Muscle layer of duodenum (tissue), 2 donors: ENCODE results near the gene SPSB4.

ENCODE experiments used
- H3K27ac ChIP-seq: one replicate; pipeline ENCODE4 v1.7.0; 2013; ENCODE audit warnings: mild to moderate bottlenecking, low read length
- H3K27me3 ChIP-seq: one replicate; pipeline ENCODE4 v1.7.0; 2013; ENCODE audit warnings: low read depth, mild to moderate bottlenecking, control low read depth, low read length
- H3K36me3 ChIP-seq, 2 donors: one replicate each; pipeline ENCODE4 v1.7.0; 2013; ENCODE audit warnings: low read length in 2 of 2, control low read depth in 1 of 2, mild to moderate bottlenecking in 1 of 2; ENCODE audit not compliant: insufficient read depth in 2 of 2, control insufficient read depth in 1 of 2
- H3K4me1 ChIP-seq, 2 donors: one replicate each; pipeline ENCODE4 v1.7.0; 2013; ENCODE audit warnings: low read length in 2 of 2, mild to moderate bottlenecking in 2 of 2, control low read depth in 1 of 2, moderate library complexity in 1 of 2; ENCODE audit not compliant: insufficient read depth in 2 of 2, control insufficient read depth in 1 of 2
- H3K4me3 ChIP-seq, 2 donors: one replicate each; pipeline ENCODE4 v1.7.0; 2013; ENCODE audit warnings: low read length in 2 of 2, low read depth in 1 of 2, mild to moderate bottlenecking in 1 of 2
- H3K9me3 ChIP-seq, 2 donors: one replicate each; pipeline ENCODE4 v1.7.0; 2013; ENCODE audit warnings: low read length in 2 of 2, control low read depth in 1 of 2, mild to moderate bottlenecking in 1 of 2; ENCODE audit not compliant: control insufficient read depth in 1 of 2
- donor health status: healthy.

Gene SPSB4

DNA sequence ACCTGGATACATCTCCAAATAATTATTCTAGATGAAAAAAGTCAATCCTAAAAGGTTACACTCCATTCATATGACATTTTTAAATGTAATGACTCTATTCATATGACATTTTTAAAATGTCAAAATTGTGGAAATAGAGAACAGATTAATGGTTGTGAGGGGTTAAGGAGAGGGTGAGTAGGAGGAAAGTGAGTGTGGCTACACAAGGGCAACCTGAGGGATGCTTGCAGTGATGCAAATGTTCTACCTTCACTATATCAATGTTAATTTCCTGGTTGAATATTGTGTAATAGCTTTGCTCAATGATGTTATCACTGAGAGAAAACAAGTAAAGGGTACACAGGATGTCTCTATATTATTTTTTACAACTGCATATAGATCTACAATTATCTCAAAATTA, 125.6 kb downstream of the SPSB4 start:
- Histone ChIP-seq H3K4me1 (no peaks in the 10 kb centered on the region), H3K27me3 (no peaks in the 10 kb centered on the region), H3K9me3 (peaks cover 0 to 5% of the 10 kb centered on the region in 2 donors), H3K27ac (no peak overlapping the region), H3K36me3 (no peaks in the 10 kb centered on the region), H3K4me3 (no peak overlapping the region)

DNA sequence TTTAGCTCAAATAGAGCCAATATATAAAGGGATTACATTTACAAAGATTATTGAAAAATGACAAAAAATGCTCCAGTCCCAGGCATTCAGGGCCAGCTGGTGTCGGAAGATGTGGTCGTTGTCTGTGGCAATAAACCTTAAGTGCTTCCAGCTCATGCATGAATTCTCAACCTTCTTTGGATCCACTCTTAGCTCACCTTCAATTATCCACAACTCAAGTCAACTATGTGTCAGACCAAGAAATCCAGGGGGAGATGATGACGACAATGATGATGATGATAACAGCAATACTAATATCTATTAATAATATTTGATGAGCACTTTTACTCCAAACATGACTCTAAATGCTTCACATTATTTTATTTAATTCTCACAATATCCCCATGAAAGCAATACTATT, 126.9 kb downstream of the SPSB4 start:
- no peaks in the 10 kb centered on the region for H3K36me3 ChIP-seq
- peaks cover 0 to 5% of the 10 kb centered on the region in 2 donors for H3K9me3 ChIP-seq
- H3K4me3 ChIP-seq = no peak overlapping the region
- H3K27ac ChIP-seq = no peak overlapping the region
- no peaks in the 10 kb centered on the region for H3K27me3 ChIP-seq
- no peaks in the 10 kb centered on the region for H3K4me1 ChIP-seq

GRCh38 chr3:141178551-141178950, 127.4 kb downstream of the SPSB4 start:
- H3K27me3 ChIP-seq = no peaks in the 10 kb centered on the region
- no peak overlapping the region for H3K4me3 ChIP-seq
- no peaks in the 10 kb centered on the region for H3K36me3 ChIP-seq
- H3K9me3 ChIP-seq = peaks cover 0 to 5% of the 10 kb centered on the region in 2 donors
- no peaks in the 10 kb centered on the region for H3K4me1 ChIP-seq
- no peak overlapping the region for H3K27ac ChIP-seq

- no peaks in the 10 kb centered on the region for H3K27me3 ChIP-seq
- H3K27ac ChIP-seq = no peak overlapping the region
- H3K4me3 ChIP-seq = no peak overlapping the region
- no peaks in the 10 kb centered on the region for H3K36me3 ChIP-seq
- no peaks in the 10 kb centered on the region for H3K4me1 ChIP-seq
- peaks cover 0 to 5% of the 10 kb centered on the region in 2 donors for H3K9me3 ChIP-seq
Measured at GRCh38 chr3:141179983-141180382, 128.8 kb downstream of the SPSB4 start.

- Histone ChIP-seq H3K36me3 (no peaks in the 10 kb centered on the region), H3K27me3 (no peaks in the 10 kb centered on the region), H3K9me3 (peaks cover 0 to 5% of the 10 kb centered on the region in 2 donors), H3K27ac (no peak overlapping the region), H3K4me1 (no peaks in the 10 kb centered on the region), H3K4me3 (no peak overlapping the region)
Measured at GRCh38 chr3:141181196-141181595, 130.0 kb downstream of the SPSB4 start.

GRCh38 chr3:141181819-141182218, 130.7 kb downstream of the SPSB4 start:
- Histone ChIP-seq H3K4me3 (no peak overlapping the region), H3K4me1 (no peaks in the 10 kb centered on the region), H3K36me3 (no peaks in the 10 kb centered on the region), H3K9me3 (peaks cover 0 to 5% of the 10 kb centered on the region in 2 donors), H3K27me3 (no peaks in the 10 kb centered on the region), H3K27ac (no peak overlapping the region)

GRCh38 chr3:141183606-141184005, 132.5 kb downstream of the SPSB4 start:
- Histone ChIP-seq H3K27ac (no peak overlapping the region), H3K4me3 (no peak overlapping the region), H3K4me1 (no peaks in the 10 kb centered on the region), H3K9me3 (peaks cover 0 to 5% of the 10 kb centered on the region in 2 donors), H3K27me3 (no peaks in the 10 kb centered on the region), H3K36me3 (no peaks in the 10 kb centered on the region)

DNA sequence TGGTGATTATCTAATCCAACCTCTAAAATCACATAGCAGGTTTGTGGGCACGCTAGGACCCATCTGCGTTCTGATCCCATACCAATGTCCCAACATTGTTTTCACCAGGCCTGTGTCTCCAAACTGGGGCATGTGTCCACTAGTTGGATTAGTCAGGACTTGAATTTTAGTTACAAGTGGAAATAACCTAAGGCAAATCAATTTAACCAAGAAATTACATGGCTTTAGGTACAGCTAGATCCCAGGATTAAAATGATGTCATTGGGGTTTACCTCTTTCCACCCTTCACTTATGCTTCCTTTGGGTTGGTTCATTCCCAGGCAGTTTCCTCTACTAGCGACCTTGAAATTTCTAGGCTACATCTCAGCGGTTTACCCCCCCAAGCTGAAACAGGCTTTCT, 133.3 kb downstream of the SPSB4 start:
- H3K4me3 ChIP-seq = no peak overlapping the region
- peaks cover 0 to 5% of the 10 kb centered on the region in 2 donors for H3K9me3 ChIP-seq
- no peaks in the 10 kb centered on the region for H3K27me3 ChIP-seq
- H3K36me3 ChIP-seq = no peaks in the 10 kb centered on the region
- no peaks in the 10 kb centered on the region for H3K4me1 ChIP-seq
- H3K27ac ChIP-seq = no peak overlapping the region

DNA sequence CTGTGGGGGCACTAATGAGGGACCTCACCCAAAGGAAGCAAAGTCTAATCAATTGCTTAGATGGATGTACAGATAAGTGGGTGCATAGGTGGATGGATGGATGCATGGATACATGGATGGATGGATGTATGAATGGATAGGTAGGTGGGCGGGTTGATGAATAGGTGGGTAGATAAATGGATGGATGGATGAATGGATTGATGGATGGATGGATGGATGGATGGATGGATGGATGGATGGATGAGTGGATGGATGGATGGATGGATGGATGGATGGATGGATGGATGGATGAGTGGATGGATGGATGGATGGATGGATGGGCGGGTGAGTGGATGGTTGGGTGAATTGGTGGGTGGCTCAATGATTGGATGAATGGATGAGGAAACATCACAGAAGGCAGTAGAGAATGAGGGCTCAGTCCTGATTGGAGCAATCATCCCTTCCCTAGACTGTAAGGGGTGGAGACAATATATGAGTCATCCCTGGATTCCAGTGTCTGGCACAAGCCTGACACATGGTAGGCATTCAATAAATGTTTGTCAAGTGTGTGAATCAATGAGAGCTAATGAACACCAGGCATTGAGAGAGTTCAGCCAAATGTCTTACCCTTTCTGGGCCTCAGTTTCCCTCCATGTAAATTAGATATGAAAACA, 140.1 kb downstream of the SPSB4 start:
- H3K4me3 ChIP-seq = no peak overlapping the region
- no peaks in the 10 kb centered on the region for H3K9me3 ChIP-seq
- H3K27me3 ChIP-seq = no peaks in the 10 kb centered on the region

DNA sequence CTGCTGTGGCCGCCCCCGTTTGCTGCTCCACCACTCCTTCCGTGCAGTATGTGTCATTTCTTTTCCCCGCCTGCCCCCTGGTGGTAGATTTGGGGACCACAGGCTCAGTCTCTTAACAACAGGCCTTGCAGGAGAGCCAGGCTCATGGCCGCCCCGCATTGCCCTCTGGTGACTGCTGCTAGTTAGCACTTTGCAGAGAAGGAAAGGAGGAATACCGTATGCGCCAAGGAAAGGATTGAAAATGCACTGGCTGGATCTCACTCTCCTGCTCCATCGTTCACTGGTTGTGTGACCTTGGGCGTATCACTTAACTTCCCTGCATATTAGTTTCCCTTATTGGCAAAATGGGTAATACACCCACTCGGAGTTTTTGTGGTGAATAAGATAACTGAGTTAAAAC, 141.2 kb downstream of the SPSB4 start:
- Histone ChIP-seq H3K27ac (no peak overlapping the region), H3K4me3 (no peak overlapping the region), H3K9me3 (no peaks in the 10 kb centered on the region), H3K36me3 (no peaks in the 10 kb centered on the region), H3K4me1 (no peaks in the 10 kb centered on the region), H3K27me3 (no peaks in the 10 kb centered on the region)

More for the DNA sequence above, 140.1 kb downstream of the SPSB4 start:
- H3K27ac ChIP-seq = no peak overlapping the region
- no peaks in the 10 kb centered on the region for H3K4me1 ChIP-seq
- no peaks in the 10 kb centered on the region for H3K36me3 ChIP-seq

DNA sequence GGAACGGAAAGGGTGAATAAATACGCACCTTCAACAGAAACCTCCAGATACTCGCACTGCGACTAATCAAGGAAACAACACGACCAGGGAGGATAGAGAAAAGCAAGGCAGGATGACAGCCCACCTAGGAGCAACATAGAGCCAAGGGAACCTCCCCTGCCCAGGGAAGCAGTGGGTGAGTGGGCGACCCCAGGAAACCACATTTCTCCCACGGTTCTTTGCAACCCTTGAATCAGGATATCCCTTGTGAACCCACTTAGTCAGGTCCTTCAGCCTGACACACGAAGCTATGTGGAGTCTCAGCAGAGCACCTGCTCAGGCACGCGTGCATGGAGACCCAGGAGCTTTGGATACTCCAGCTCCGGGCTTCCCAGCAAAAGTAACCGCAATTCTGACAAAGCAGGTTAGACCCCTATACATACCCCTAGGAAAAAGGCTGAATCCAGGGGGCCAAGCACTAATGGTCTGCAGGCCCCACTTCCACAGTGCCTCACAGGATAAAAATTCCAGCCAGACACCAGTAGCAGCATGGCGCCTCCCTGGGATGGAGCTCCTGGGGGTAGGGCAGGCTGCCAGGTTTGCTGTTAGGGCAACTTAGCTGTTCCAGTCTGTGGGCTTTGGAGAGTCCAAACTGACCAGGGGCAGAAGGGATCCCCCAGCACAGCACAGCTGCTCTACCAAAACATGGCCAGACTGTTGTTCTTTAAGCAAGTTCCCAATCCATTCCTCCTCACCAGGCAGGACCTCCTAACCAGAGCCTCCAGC, 142.1 kb downstream of the SPSB4 start:
- Histone ChIP-seq H3K27ac (no peak overlapping the region), H3K36me3 (no peaks in the 10 kb centered on the region), H3K9me3 (no peaks in the 10 kb centered on the region), H3K4me3 (no peak overlapping the region), H3K4me1 (no peaks in the 10 kb centered on the region), H3K27me3 (no peaks in the 10 kb centered on the region)
